WTC11 (cell line): ENCODE measurements around the gene PLK1. TPM values are rescaled to one million over a fixed set of nuclear protein-coding genes. Genes with fewer than 3 reads are reported as not detected.

Source experiments
- ATAC-seq: fragments of 200-7000 bp; cut with Tn5 transposase; 2 replicates; pipeline ENCODE4 v1.10.0; 2021; ENCODE audit warnings: mild to moderate bottlenecking, moderate library complexity
- CTCF ChIA-PET: fragments of 300-600 bp; sonication (Branson Sonifier 250); formaldehyde crosslinking; loops from one replicate; lab custom pipeline; 2021; ENCODE audit warnings: antibody characterized with exemption; lab: Charles Lee
- POLR2A ChIA-PET: fragments of 350-600 bp; sonication (Branson Sonifier 250); formaldehyde crosslinking; loops from one replicate; lab custom pipeline; 2021; ENCODE audit warnings: antibody characterized with exemption; lab: Charles Lee
- DNase-seq: peaks from one replicate; pipeline ENCODE4 v3.0.0; 2021; ENCODE audit warnings: low spot score
- H3K27ac Mint-ChIP-seq: 2 replicates; pipeline ENCODE4 v1.8.0; 2021; ENCODE audit warnings: mixed read lengths
- H3K27me3 Mint-ChIP-seq: 2 replicates; pipeline ENCODE4 v1.8.0; 2021; ENCODE audit warnings: low read depth, mild to moderate bottlenecking, moderate library complexity, mixed read lengths
- H3K36me3 Mint-ChIP-seq: 2 replicates; pipeline ENCODE4 v1.8.0; 2021; ENCODE audit warnings: mixed read lengths
- H3K4me1 Mint-ChIP-seq: 2 replicates; pipeline ENCODE4 v1.8.0; 2022; ENCODE audit warnings: mixed read lengths
- H3K4me3 Mint-ChIP-seq: 2 replicates; pipeline ENCODE4 v1.8.0; 2021; ENCODE audit warnings: mild to moderate bottlenecking, moderate library complexity, mixed read lengths
- H3K9me3 Mint-ChIP-seq: 2 replicates; pipeline ENCODE4 v1.8.0; 2021; ENCODE audit warnings: mixed read lengths
- CBFB ChIP-seq: sonication (generic); formaldehyde crosslinking; IDR thresholded peaks from 2 replicates; pipeline ENCODE4 v1.8.1; 2022; ENCODE audit warnings: mild to moderate bottlenecking, low read depth, missing genetic modification reagents
- CREB1 ChIP-seq: sonication (generic); formaldehyde crosslinking; IDR thresholded peaks from 2 replicates; pipeline ENCODE4 v1.8.0; 2023; ENCODE audit warnings: mild to moderate bottlenecking, missing genetic modification reagents
- ETV6 ChIP-seq: sonication (generic); formaldehyde crosslinking; IDR thresholded peaks from 2 replicates; pipeline ENCODE4 v1.8.1; 2022; ENCODE audit warnings: mild to moderate bottlenecking, missing genetic modification reagents
- FOXK1 ChIP-seq: sonication (generic); formaldehyde crosslinking; IDR thresholded peaks from 2 replicates; pipeline ENCODE4 v1.8.0; 2022; ENCODE audit warnings: mild to moderate bottlenecking, moderate library complexity, missing genetic modification reagents
- FOXP1 ChIP-seq: sonication (generic); formaldehyde crosslinking; IDR thresholded peaks from 2 replicates; pipeline ENCODE4 v1.8.0; 2022; ENCODE audit warnings: missing genetic modification reagents, mild to moderate bottlenecking, moderate library complexity, borderline replicate concordance
- GABPB1 ChIP-seq: sonication (generic); formaldehyde crosslinking; IDR thresholded peaks from 2 replicates; pipeline ENCODE4 v1.8.1; 2023; ENCODE audit warnings: mild to moderate bottlenecking, missing genetic modification reagents
- GRHL2 ChIP-seq: fragments of 250-450 bp; sonication (Bioruptor Pico); IDR thresholded peaks from 2 replicates; pipeline ENCODE4 v1.8.0; 2022; ENCODE audit warnings: mild to moderate bottlenecking, moderate library complexity; ENCODE audit not compliant: insufficient replicate concordance, severe bottlenecking
- HMGA2 ChIP-seq: fragments of 250-450 bp; sonication (Bioruptor Pico); IDR thresholded peaks from 2 replicates; pipeline ENCODE4 v1.4.0; 2021; ENCODE audit warnings: mild to moderate bottlenecking, moderate library complexity
- JAZF1 ChIP-seq: fragments of 250-450 bp; sonication (Bioruptor Pico); IDR thresholded peaks from 2 replicates; pipeline ENCODE4 v1.9.0; 2021; ENCODE audit warnings: moderate library complexity, mild to moderate bottlenecking, inconsistent platforms
- NFATC4 ChIP-seq: fragments of 250-450 bp; sonication (Bioruptor Pico); IDR thresholded peaks from 2 replicates; pipeline ENCODE4 v1.9.0; 2021; ENCODE audit warnings: mild to moderate bottlenecking
- NFYB ChIP-seq: sonication (generic); formaldehyde crosslinking; conservative IDR thresholded peaks from 2 replicates; pipeline ENCODE4 v1.8.0; 2022; ENCODE audit warnings: low read depth, missing genetic modification reagents
- NR1H2 ChIP-seq: sonication (generic); formaldehyde crosslinking; IDR thresholded peaks from 2 replicates; pipeline ENCODE4 v1.9.0; 2021; ENCODE audit warnings: mild to moderate bottlenecking, moderate library complexity, missing genetic modification reagents
- SMAD3 ChIP-seq: sonication (generic); formaldehyde crosslinking; IDR thresholded peaks from 2 replicates; pipeline ENCODE4 v1.8.0; 2022; ENCODE audit warnings: missing genetic modification reagents, mild to moderate bottlenecking, borderline replicate concordance
- SP1 ChIP-seq: sonication (generic); formaldehyde crosslinking; conservative IDR thresholded peaks from 2 replicates; pipeline ENCODE4 v1.8.1; 2022; ENCODE audit warnings: missing genetic modification reagents
- TCF7 ChIP-seq: sonication (generic); formaldehyde crosslinking; IDR thresholded peaks from 2 replicates; pipeline ENCODE4 v1.8.0; 2022; ENCODE audit warnings: mild to moderate bottlenecking, low read depth, missing genetic modification reagents, moderate library complexity
- ZBTB21 ChIP-seq: sonication (generic); formaldehyde crosslinking; IDR thresholded peaks from 2 replicates; pipeline ENCODE4 v1.8.1; 2023; ENCODE audit warnings: mild to moderate bottlenecking, missing genetic modification reagents, borderline replicate concordance
- ZNF138 ChIP-seq: sonication (generic); formaldehyde crosslinking; conservative IDR thresholded peaks from 2 replicates; pipeline ENCODE4 v1.8.1; 2022; ENCODE audit warnings: mild to moderate bottlenecking, moderate library complexity, missing genetic modification reagents
- ZNF232 ChIP-seq: sonication (generic); formaldehyde crosslinking; IDR thresholded peaks from 2 replicates; pipeline ENCODE4 v1.8.0; 2022; ENCODE audit warnings: mild to moderate bottlenecking, missing genetic modification reagents
- total RNA-seq: library from RNA; stranded (reverse); gene quantifications from 3 replicates; pipeline ENCODE4 v1.2.3, GENCODE V29; 2021
- TF ChIP-seq, protein P1 (sequence below): sonication (generic); formaldehyde crosslinking; IDR thresholded peaks from 2 replicates; pipeline ENCODE4 v1.8.0; 2023; ENCODE audit warnings: missing genetic modification reagents, mild to moderate bottlenecking, borderline replicate concordance
- TF ChIP-seq, protein P2 (sequence below): fragments of 250-450 bp; sonication (Bioruptor Pico); IDR thresholded peaks from 2 replicates; pipeline ENCODE4 v1.9.0; 2021; ENCODE audit warnings: mild to moderate bottlenecking, borderline replicate concordance
- TF ChIP-seq, protein P3 (sequence below): sonication (generic); formaldehyde crosslinking; IDR thresholded peaks from 2 replicates; pipeline ENCODE4 v1.8.1; 2022; ENCODE audit warnings: mild to moderate bottlenecking, moderate library complexity, missing genetic modification reagents
- TF ChIP-seq, protein P4 (sequence below): sonication (generic); formaldehyde crosslinking; IDR thresholded peaks from 2 replicates; pipeline ENCODE4 v1.8.1; 2022; ENCODE audit warnings: low read depth, missing genetic modification reagents, borderline replicate concordance

The PLK1 gene
- total RNA-seq, 1 experiment from 2014 or later: 167 TPM

DNA sequence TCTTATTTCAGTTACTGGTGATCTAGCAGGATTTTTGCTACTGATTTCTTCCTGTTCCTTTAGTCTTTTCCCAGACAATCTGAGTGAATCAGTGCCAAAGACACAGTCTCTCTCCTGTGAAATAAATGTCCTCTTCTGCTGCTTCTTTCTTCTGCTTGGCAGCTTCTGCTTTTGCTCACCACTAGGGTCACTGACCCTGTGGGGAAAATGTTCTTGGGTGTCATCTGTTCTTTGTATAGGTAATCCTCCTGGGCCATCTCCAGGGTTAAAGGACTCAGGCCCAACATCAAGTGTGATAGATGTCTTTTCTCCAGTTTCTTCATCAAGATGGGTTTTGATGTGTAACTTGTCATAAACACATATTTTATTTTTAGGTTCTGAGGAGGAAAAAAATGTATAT is 42.7 kb upstream of the PLK1 start (continued):
- no peak for TF ChIP-seq SP1 (CRISPR knock-in tag)

DNA sequence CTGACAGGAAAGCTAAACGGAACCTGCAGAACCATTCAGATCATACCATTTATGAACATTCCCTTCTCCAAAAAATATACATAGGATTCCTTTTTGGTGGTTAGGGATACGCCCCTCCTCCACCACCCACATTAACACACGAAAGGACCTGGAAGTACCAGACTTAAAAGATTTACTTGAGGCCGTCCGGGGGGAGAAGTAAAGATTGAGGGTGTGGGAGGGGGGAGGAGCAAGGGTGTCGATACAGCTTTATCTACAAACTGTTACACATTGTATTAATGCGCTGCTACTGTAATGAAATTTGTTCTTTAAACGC is 38.1 kb upstream of the PLK1 start:
- DNase-seq (no peak), ATAC-seq (peak; percentile 9)
- ChIA-PET POLR2A (interaction anchor here (1.9 kb wide), 1 partner anchor 38 kb away, joined by 10 read pairs; the partner anchor contains the start of gene PLK1), CTCF (interaction anchor here (1.1 to 1.9 kb wide), 3 partner anchors 44 to 205 kb away, joined by 3 to 10 read pairs (median 3); partner anchors contain the start of gene NDUFAB1)
- Mint-ChIP-seq H3K4me1 (peaks cover 13% of the 10 kb centered on the region), H3K36me3 (peaks cover 26% of the 10 kb centered on the region), H3K4me3 (peak overlapping the region; percentile 98), H3K27me3 (no peaks in the 10 kb centered on the region; the same call in 1 of the 2 replicates), H3K27ac (peak overlapping the region; percentile 97), H3K9me3 (no peaks in the 10 kb centered on the region)
- TF ChIP-seq ZNF138 (CRISPR knock-in tag) (no peak), GRHL2 (CRISPR knock-in tag) (no peak), FOXP1 (CRISPR knock-in tag) (no peak), NR1H2 (no peak), NFYB (no peak), TCF7 (CRISPR knock-in tag) (no peak), CBFB (CRISPR knock-in tag) (no peak), CREB1 (CRISPR knock-in tag) (no peak), ZNF232 (no peak)
- TF ChIP-seq, protein P1, sequence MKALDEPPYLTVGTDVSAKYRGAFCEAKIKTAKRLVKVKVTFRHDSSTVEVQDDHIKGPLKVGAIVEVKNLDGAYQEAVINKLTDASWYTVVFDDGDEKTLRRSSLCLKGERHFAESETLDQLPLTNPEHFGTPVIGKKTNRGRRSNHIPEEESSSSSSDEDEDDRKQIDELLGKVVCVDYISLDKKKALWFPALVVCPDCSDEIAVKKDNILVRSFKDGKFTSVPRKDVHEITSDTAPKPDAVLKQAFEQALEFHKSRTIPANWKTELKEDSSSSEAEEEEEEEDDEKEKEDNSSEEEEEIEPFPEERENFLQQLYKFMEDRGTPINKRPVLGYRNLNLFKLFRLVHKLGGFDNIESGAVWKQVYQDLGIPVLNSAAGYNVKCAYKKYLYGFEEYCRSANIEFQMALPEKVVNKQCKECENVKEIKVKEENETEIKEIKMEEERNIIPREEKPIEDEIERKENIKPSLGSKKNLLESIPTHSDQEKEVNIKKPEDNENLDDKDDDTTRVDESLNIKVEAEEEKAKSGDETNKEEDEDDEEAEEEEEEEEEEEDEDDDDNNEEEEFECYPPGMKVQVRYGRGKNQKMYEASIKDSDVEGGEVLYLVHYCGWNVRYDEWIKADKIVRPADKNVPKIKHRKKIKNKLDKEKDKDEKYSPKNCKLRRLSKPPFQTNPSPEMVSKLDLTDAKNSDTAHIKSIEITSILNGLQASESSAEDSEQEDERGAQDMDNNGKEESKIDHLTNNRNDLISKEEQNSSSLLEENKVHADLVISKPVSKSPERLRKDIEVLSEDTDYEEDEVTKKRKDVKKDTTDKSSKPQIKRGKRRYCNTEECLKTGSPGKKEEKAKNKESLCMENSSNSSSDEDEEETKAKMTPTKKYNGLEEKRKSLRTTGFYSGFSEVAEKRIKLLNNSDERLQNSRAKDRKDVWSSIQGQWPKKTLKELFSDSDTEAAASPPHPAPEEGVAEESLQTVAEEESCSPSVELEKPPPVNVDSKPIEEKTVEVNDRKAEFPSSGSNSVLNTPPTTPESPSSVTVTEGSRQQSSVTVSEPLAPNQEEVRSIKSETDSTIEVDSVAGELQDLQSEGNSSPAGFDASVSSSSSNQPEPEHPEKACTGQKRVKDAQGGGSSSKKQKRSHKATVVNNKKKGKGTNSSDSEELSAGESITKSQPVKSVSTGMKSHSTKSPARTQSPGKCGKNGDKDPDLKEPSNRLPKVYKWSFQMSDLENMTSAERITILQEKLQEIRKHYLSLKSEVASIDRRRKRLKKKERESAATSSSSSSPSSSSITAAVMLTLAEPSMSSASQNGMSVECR (CRISPR knock-in tag): no peak
- TF ChIP-seq, protein P2, sequence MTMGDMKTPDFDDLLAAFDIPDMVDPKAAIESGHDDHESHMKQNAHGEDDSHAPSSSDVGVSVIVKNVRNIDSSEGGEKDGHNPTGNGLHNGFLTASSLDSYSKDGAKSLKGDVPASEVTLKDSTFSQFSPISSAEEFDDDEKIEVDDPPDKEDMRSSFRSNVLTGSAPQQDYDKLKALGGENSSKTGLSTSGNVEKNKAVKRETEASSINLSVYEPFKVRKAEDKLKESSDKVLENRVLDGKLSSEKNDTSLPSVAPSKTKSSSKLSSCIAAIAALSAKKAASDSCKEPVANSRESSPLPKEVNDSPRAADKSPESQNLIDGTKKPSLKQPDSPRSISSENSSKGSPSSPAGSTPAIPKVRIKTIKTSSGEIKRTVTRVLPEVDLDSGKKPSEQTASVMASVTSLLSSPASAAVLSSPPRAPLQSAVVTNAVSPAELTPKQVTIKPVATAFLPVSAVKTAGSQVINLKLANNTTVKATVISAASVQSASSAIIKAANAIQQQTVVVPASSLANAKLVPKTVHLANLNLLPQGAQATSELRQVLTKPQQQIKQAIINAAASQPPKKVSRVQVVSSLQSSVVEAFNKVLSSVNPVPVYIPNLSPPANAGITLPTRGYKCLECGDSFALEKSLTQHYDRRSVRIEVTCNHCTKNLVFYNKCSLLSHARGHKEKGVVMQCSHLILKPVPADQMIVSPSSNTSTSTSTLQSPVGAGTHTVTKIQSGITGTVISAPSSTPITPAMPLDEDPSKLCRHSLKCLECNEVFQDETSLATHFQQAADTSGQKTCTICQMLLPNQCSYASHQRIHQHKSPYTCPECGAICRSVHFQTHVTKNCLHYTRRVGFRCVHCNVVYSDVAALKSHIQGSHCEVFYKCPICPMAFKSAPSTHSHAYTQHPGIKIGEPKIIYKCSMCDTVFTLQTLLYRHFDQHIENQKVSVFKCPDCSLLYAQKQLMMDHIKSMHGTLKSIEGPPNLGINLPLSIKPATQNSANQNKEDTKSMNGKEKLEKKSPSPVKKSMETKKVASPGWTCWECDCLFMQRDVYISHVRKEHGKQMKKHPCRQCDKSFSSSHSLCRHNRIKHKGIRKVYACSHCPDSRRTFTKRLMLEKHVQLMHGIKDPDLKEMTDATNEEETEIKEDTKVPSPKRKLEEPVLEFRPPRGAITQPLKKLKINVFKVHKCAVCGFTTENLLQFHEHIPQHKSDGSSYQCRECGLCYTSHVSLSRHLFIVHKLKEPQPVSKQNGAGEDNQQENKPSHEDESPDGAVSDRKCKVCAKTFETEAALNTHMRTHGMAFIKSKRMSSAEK: no peak
- TF ChIP-seq, all 79 proteins: peak for 0

DNA sequence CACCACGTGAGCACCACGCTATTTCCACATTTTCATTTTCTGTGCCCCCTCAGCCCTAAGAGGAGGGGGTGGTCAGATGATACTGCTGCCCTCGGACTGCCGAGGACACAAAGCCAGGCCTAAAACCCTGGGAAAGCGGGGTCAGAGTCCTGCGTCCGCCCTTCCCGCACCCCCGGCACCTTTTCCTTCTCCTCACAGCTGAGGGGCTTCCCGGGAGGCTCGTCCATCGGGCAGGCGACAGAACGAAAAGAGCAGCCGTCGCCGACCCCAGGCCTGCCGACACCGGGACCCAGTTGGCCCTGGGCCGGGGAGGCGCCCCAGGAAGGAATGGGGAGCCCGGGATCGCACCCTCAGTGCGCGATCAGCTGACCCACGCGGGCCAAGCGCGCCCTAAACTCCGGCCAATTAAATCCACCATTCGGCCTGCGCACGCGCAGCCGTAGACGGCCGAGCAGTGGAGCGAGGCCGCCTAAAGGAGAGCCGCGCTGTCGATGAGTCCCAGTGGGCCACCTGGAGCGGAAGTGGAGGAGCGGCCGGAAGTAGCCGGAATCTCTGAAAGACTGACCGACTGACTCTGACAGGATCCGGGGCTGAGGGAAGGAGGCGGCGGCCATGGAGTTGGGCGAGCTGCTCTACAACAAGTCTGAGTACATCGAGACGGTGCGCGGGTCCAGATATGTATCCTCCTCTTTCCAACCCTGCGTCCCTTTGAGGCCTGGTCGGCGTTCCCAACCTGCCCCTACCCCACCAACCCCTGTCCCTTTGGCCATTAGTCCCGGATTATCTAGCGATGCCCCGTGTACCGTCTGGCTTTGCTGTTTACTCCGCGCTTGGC is 37.5 kb upstream of the PLK1 start, which contains the start of the genes DCTN5 and PALB2:
Gene DCTN5, plus strand, starts transcription at position 536 of the 835 bp plus-strand sequence. Its CDS starts 77 bp downstream, at position 613.
Gene PALB2, minus strand, starts transcription at position 380 of the 835 bp plus-strand sequence. Its CDS starts 153 bp downstream, at position 227.
- ATAC-seq (peak; percentile 93), DNase-seq (peak; percentile 91)
- peaks cover 27% of the 10 kb centered on the region for H3K36me3 Mint-ChIP-seq
- peaks cover 13% of the 10 kb centered on the region for H3K4me1 Mint-ChIP-seq
- peak within 1 kb of the TSS; percentile 98 for H3K4me3 Mint-ChIP-seq
- H3K27ac Mint-ChIP-seq: peak within 1 kb of the TSS; percentile 97
- ChIA-PET POLR2A (interaction anchor here (0.8 to 1.9 kb wide), 2 partner anchors 37 to 84 kb away, joined by 4 to 10 read pairs; partner anchors contain the start of genes EARS2, PLK1 and UBFD1), CTCF (interaction anchor here (1.1 to 1.9 kb wide), 4 partner anchors 37 to 206 kb away, joined by 3 to 10 read pairs (median 4); partner anchors contain the start of genes NDUFAB1, PLK1 and UBFD1)
- H3K27me3 Mint-ChIP-seq: no peaks in the 10 kb centered on the region; the same call in 1 of the 2 replicates
- no peaks in the 10 kb centered on the region for H3K9me3 Mint-ChIP-seq
- TF ChIP-seq JAZF1 (CRISPR knock-in tag): no peak
- TF ChIP-seq GRHL2 (CRISPR knock-in tag): no peak
- peak; percentile 82 for TF ChIP-seq ETV6
- TF ChIP-seq ZBTB21: no peak
- TF ChIP-seq CREB1 (CRISPR knock-in tag): peak; percentile 42; the same call in 1 of the 2 replicates
- TF ChIP-seq SMAD3 (CRISPR knock-in tag): no peak
- TF ChIP-seq, protein P3, sequence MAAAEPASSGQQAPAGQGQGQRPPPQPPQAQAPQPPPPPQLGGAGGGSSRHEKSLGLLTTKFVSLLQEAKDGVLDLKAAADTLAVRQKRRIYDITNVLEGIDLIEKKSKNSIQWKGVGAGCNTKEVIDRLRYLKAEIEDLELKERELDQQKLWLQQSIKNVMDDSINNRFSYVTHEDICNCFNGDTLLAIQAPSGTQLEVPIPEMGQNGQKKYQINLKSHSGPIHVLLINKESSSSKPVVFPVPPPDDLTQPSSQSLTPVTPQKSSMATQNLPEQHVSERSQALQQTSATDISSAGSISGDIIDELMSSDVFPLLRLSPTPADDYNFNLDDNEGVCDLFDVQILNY (CRISPR knock-in tag): no peak; the same call in none of the 2 replicates
- TF ChIP-seq, protein P4, sequence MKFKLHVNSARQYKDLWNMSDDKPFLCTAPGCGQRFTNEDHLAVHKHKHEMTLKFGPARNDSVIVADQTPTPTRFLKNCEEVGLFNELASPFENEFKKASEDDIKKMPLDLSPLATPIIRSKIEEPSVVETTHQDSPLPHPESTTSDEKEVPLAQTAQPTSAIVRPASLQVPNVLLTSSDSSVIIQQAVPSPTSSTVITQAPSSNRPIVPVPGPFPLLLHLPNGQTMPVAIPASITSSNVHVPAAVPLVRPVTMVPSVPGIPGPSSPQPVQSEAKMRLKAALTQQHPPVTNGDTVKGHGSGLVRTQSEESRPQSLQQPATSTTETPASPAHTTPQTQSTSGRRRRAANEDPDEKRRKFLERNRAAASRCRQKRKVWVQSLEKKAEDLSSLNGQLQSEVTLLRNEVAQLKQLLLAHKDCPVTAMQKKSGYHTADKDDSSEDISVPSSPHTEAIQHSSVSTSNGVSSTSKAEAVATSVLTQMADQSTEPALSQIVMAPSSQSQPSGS (CRISPR knock-in tag): no peak
- TF ChIP-seq NFATC4: no peak
- TF ChIP-seq GABPB1: peak; percentile 85
- peak; percentile 65; the same call in 1 of the 2 replicates for TF ChIP-seq FOXK1 (CRISPR knock-in tag)
- TF ChIP-seq HMGA2 (CRISPR knock-in tag): no peak
